Epithelial cell of esophagus (primary cell): ENCODE measurements around the gene MOB2.

Experiments used
- DNase-seq: peaks from one replicate; pipeline ENCODE4 v3.0.0; 2010; ENCODE audit warnings: low read depth
- H3K4me3 ChIP-seq: 2 replicates; pipeline ENCODE4 v1.5.1; 2011; ENCODE audit warnings: mild to moderate bottlenecking, low read length, control low read depth
- TF ChIP-seq, protein P1 (sequence below): IDR thresholded peaks from 2 replicates; pipeline ENCODE4 v1.5.1; 2011; ENCODE audit warnings: low read depth, mild to moderate bottlenecking, low read length, control low read depth, inconsistent platforms; ENCODE audit not compliant: insufficient read depth; ENCODE audit errors: missing control alignments

Gene MOB2

DNA sequence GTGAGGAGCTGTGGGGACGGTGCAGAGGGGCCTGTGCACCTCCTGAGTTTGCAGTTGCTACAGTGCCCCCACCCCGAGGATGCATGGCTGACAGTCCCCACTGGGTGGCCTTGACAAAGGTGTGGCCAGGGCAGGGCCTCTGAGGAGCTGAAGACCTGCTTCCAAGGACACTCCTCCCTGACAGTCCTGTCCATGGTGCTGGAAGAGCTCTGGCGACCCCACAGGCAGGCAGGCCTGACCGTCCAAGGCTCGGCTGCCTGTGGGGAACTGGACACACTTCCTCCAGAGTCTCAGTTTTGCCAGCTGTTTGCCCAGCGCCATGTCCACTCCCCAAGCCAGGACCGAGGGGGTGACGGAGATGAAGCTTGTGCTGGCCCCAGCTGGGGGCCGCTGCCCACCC, 64.1 kb downstream of the MOB2 start:
- TF ChIP-seq, protein P1, sequence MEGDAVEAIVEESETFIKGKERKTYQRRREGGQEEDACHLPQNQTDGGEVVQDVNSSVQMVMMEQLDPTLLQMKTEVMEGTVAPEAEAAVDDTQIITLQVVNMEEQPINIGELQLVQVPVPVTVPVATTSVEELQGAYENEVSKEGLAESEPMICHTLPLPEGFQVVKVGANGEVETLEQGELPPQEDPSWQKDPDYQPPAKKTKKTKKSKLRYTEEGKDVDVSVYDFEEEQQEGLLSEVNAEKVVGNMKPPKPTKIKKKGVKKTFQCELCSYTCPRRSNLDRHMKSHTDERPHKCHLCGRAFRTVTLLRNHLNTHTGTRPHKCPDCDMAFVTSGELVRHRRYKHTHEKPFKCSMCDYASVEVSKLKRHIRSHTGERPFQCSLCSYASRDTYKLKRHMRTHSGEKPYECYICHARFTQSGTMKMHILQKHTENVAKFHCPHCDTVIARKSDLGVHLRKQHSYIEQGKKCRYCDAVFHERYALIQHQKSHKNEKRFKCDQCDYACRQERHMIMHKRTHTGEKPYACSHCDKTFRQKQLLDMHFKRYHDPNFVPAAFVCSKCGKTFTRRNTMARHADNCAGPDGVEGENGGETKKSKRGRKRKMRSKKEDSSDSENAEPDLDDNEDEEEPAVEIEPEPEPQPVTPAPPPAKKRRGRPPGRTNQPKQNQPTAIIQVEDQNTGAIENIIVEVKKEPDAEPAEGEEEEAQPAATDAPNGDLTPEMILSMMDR = no peak
- no peak overlapping the region for H3K4me3 ChIP-seq
- no peak for DNase-seq

DNA sequence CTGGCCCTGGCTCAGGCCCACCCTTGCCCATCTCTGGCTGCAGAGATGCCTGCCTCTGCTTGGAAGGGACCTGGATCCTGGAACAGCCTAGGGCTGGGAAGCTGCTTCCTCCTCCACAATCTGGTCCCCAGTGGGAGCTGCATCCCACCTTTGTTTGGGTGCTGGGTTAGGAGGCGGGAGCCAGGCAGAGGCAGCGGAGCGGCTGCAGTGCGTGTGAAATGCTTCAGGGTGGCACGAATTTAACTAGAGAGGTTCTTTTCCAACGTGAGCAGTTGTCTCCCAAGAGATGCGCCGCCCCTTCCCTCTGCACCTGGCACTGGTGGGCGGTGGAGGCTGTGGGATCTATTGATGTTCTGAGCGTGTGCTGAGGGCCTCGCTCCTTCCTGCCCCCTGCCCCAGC, 65.3 kb downstream of the MOB2 start:
- DNase-seq = no peak
- TF ChIP-seq, protein P1 = no peak
- no peak overlapping the region for H3K4me3 ChIP-seq

DNA sequence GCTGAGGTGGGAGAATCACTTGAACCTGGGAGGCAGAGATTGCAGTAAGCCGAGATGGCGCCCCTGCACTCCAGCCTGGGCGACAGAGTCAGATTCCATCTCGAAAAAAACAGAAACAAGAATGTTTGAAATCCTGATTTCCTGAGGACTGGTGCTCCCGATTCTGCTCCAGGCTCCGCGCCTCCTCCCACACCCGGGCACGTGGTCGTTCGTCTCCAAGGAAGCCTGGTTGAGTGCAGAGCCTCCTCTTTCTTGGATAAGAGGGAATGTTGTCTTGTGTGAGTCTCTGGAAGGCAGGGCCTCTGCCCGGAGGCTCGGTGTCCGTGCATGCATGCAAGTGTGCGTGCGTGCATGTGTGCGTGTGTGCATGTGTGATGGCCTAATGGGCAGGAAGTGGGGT, 66.8 kb downstream of the MOB2 start:
- no peak overlapping the region for H3K4me3 ChIP-seq
- TF ChIP-seq, protein P1 = no peak
- no peak for DNase-seq
